ENCODE measurements around the gene NHS. TPM values are rescaled to one million over a fixed set of nuclear protein-coding genes. Genes with fewer than 3 reads are reported as not detected.
A peak's percentile ranks its signal among the peaks of the same experiment; 100 is the strongest.

Gene NHS
- polyA plus RNA-seq, 1 donor (not counting 4 experiments of a cell fraction or from before 2014, with no cell fraction given): 5.4 TPM

- DNase-seq (ENCODE audit: low read depth, low spot score) (no peak), FAIRE-seq (no peak)
- Histone ChIP-seq H4K20me1 (ENCODE audit: control insufficient read depth, extremely low read depth, insufficient read depth, low read length) (no peaks in the 10 kb centered on the region), H3K27ac (ENCODE audit: control insufficient read depth, insufficient read depth, low read length) (peak overlapping the region; percentile 86), H3K79me2 (ENCODE audit: control insufficient read depth, insufficient read depth, low read length) (peaks cover 41% of the 10 kb centered on the region), H3K9me3 (ENCODE audit: control insufficient read depth, low read depth, low read length) (no peaks in the 10 kb centered on the region), H2AFZ (ENCODE audit: control insufficient read depth, low read length) (no peak overlapping the region), H3K9me1 (ENCODE audit: control insufficient read depth, extremely low read depth, insufficient read depth, low read length) (no peaks in the 10 kb centered on the region), H3K4me2 (ENCODE audit: control insufficient read depth, extremely low read depth, insufficient read depth, low read depth, low read length) (peak overlapping the region; percentile 72), H3K4me3 (ENCODE audit: control insufficient read depth in 2 of 3, extremely low read depth in 1 of 3, insufficient read depth in 2 of 3, low read depth in 1 of 3, low read length in 3 of 3) (peak overlapping the region; percentile 59 to 79 (median 68)), H3K27me3 (ENCODE audit: control insufficient read depth, extremely low read depth, insufficient read depth, low read length) (no peaks in the 10 kb centered on the region), H3K36me3 (ENCODE audit: control insufficient read depth in 2 of 2, extremely low read depth in 1 of 2, insufficient read depth in 2 of 2, low read length in 2 of 2) (no peaks in the 10 kb centered on the region), H3K4me1 (ENCODE audit: control insufficient read depth, extremely low read depth, insufficient read depth, low read length) (peaks cover 14% of the 10 kb centered on the region), H3K9ac (ENCODE audit: control insufficient read depth, extremely low read depth, insufficient read depth, low read length) (peak overlapping the region; percentile 89)
- dilution Hi-C loops (cut with MboI; ENCODE audit: extremely low pct_ligation_motif_present, low sequenced_read_pairs): no loop called here
- no peak for TF ChIP-seq EZH2 (IDR thresholded peaks at IDR 0.05; ENCODE audit: low read length)
- no peak for TF ChIP-seq CTCF (optimal IDR thresholded peaks at IDR 0.05 in 1 of 3, IDR thresholded peaks at IDR 0.05 in 1 of 3, conservative IDR thresholded peaks at IDR 0.05 in 1 of 3; ENCODE audit: extremely low read depth in 1 of 3, insufficient read depth in 2 of 3, low read length in 3 of 3)
Observed at GRCh38 chrX:17375637-17376430, 834 bp downstream of the NHS start.

- Histone ChIP-seq H2AFZ (ENCODE audit: control insufficient read depth, low read length) (peak overlapping the region; percentile 57), H3K36me3 (ENCODE audit: control insufficient read depth in 2 of 2, extremely low read depth in 1 of 2, insufficient read depth in 2 of 2, low read length in 2 of 2) (no peaks in the 10 kb centered on the region), H3K4me3 (ENCODE audit: control insufficient read depth in 2 of 3, extremely low read depth in 1 of 3, insufficient read depth in 2 of 3, low read depth in 1 of 3, low read length in 3 of 3) (peak overlapping the region; percentile 59 to 79 (median 68)), H3K4me1 (ENCODE audit: control insufficient read depth, extremely low read depth, insufficient read depth, low read length) (peaks cover 14% of the 10 kb centered on the region), H3K27ac (ENCODE audit: control insufficient read depth, insufficient read depth, low read length) (peak overlapping the region; percentile 86), H3K4me2 (ENCODE audit: control insufficient read depth, extremely low read depth, insufficient read depth, low read depth, low read length) (peak overlapping the region; percentile 72), H3K9ac (ENCODE audit: control insufficient read depth, extremely low read depth, insufficient read depth, low read length) (peak overlapping the region; percentile 89), H3K9me1 (ENCODE audit: control insufficient read depth, extremely low read depth, insufficient read depth, low read length) (no peaks in the 10 kb centered on the region), H3K9me3 (ENCODE audit: control insufficient read depth, low read depth, low read length) (no peaks in the 10 kb centered on the region), H3K79me2 (ENCODE audit: control insufficient read depth, insufficient read depth, low read length) (peaks cover 45% of the 10 kb centered on the region), H3K27me3 (ENCODE audit: control insufficient read depth, extremely low read depth, insufficient read depth, low read length) (no peaks in the 10 kb centered on the region), H4K20me1 (ENCODE audit: control insufficient read depth, extremely low read depth, insufficient read depth, low read length) (no peaks in the 10 kb centered on the region)
- dilution Hi-C loops (cut with MboI; ENCODE audit: extremely low pct_ligation_motif_present, low sequenced_read_pairs): no loop called here
- TF ChIP-seq CTCF (optimal IDR thresholded peaks at IDR 0.05 in 1 of 3, IDR thresholded peaks at IDR 0.05 in 1 of 3, conservative IDR thresholded peaks at IDR 0.05 in 1 of 3; ENCODE audit: extremely low read depth in 1 of 3, insufficient read depth in 2 of 3, low read length in 3 of 3): peak in 2 of 3 experiments; percentile 10 to 51
- TF ChIP-seq EZH2 (IDR thresholded peaks at IDR 0.05; ENCODE audit: low read length): no peak
- FAIRE-seq (no peak), DNase-seq (ENCODE audit: low read depth, low spot score) (no peak)
Observed at GRCh38 chrX:17376431-17377077, 1.6 kb downstream of the NHS start.
